Renal cortical epithelial cell (primary cell): ENCODE data around the gene SZT2. TPM values are rescaled to one million over a fixed set of nuclear protein-coding genes. Genes with fewer than 3 reads are reported as not detected.

Source experiments
- DNase-seq: peaks from one replicate; pipeline ENCODE4 v3.0.0-alpha.2; 2011; ENCODE audit warnings: low read depth
- total RNA-seq: library from RNA; depleted of rRNA; stranded (reverse); fragments of >200 nt; gene quantifications from 2 replicates; pipeline ENCODE4 v1.2.3, GENCODE V29; 2014

Gene SZT2
- total RNA-seq, 1 donor from 2014 or later, result 28.5 TPM

GRCh38 chr1:43441894-43442637 is 52.4 kb downstream of the SZT2 start:
- DNase-seq, result no peak

DNA sequence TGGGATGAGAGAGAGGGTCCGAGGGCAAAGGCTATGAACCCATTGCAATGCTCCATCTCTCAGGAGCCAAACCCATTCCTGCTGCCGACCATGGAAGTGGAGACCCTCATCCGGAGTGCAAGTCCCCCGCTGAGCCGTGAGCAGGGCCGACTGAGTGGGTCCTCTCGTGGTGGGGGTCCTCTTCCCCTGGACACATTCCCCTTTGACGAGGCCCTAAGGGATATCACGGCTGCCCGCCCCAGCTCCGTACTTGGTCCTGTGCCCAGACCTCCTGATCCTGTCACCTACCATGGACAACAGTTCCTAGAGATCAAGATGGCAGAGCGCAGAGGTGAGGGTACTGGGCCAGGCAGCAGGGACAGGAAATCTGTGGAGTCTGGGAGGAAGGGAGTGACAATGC is 53.1 kb downstream of the SZT2 start:
- no peak for DNase-seq

DNA sequence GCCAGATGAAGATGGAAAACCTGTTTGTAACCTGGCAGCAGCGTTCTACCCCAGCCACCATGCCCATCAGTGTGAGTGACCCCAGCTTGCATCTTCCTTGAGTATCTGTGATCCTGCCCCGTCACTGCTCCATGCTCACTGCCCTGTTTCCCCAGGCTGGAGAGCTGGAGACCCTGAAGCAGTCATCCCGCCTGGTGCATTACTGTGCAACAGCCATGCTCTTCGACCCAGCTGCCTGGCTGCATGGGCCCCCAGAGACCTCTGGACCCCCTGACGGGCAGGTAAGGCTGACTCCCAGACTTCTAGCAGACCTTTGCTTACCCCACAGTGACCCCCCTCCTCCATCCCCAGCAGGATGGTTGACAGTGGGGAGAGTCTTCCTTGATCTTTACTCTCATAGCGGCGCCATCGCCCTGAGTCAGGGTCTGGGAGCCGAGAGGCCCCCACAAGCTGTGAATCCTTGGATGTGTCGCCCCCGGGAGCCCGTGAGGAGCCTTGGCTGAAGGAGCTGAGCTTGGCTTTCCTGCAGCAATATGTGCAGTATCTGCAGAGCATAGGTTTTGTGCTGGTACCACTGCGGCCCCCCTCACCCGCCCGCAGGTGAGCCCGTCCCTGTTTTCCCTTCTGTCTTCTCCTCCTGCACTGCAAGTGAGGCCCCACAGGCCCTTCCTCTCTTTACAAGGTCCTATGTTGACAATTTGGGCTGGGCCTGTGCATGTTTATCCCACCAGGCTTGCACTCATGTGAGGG is 53.7 kb downstream of the SZT2 start:
- no peak for DNase-seq

DNA sequence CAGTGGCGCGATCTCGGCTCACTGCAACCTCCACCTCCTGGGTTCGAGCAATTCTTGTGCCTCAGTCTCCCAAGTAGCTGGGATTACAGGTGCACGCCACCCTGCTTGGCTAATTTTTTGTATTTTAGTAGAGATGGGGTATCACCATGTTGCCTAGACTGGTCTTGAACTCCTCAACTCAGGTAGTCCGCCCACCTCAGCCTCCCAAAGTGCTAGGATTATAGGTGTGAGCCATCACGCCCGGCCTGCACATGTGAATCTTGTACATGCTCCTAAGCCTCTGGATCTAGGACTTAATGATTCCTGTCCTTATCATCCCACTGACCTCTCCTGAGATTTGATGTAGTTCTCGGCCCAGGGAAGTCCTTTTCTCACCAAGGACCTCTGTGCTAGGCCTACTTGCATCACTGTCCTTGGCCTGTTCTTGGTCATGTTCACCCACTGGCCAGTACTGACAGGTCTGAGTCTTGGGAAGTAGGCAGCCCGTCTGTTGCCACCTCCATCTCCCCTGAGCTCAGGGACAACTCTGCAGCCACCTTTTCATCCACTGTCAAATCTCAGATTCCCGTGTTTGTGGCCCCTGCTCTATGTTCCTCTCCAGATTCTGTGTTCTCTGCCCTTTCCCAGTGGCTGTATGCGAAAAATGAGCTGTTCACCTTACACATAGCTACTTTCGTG is 54.6 kb downstream of the SZT2 start:
- no peak for DNase-seq

GRCh38 chr1:43444836-43445235 is 55.1 kb downstream of the SZT2 start:
- no peak for DNase-seq

DNA sequence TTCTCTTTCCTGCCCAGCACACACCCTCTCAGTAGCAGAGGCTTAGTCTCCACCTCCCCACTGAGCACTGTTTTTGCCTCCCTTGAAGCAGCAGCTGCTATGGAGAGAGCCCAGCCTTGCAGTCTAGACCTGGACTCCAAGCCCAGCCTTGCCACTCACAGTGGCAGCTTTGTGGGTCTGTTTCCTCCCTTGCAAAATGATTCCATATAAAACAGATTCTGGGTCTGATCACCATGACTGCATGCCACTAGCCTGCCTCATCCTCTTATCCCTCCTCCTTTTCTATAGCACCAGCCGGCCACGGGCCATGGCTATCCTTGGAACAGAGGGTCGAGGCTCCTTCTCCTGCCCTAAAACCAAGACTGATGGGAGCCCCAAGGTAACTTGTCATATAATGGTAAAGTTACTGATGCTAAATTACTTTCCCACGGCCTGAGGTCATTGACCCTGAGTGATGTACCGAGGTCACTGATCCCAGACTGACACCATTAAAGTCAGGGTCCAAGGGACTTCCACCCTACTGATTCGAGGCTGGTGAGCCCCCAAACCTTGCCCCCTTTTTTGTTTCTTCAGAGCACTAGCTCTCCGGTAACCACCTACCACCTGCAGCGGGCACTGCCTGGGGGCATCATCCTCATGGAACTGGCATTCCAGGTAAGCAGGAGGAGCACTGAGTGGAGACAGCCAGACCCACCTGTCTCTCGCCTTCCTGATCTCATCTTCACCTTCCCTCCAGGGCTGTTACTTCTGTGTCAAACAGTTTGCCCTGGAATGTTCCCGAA is 56.1 kb downstream of the SZT2 start:
- DNase-seq, result no peak

- DNase-seq, result no peak
These were observed 56.7 kb downstream of the SZT2 start for GRCh38 chr1:43446388-43446740.

- DNase-seq, result no peak
These were observed 57.5 kb downstream of the SZT2 start for GRCh38 chr1:43446881-43447835.

DNA sequence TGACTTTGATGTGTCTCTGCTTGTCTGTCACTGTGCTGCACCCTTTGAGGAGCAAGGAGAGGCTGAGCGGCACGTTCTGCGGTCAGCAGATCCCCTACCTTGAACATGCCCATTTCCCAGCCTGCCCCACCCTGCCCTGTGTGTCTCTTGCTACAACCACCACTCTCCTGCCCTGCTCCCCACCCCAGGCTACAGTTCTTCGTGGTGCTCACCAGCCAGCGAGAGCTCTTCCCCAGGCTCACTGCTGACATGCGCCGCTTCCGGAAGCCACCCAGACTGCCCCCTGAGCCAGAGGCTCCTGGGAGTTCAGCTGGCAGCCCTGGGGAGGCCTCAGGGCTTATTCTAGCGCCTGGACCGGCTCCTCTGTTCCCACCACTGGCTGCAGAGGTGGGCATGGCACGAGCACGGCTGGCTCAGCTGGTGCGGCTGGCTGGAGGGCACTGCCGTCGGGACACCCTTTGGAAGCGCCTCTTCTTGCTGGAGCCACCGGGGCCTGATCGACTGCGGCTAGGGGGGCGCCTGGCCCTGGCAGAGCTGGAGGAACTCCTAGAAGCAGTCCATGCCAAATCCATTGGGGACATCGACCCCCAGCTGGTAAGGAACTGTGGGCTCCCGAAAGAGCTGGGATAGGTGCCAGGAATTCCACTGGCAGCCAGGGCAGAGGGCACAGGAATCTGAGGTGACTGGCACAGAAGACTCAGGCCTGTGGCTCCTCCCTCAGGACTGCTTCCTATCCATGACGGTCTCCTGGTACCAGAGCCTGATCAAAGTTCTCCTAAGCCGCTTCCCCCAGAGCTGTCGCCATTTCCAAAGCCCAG is 58.4 kb downstream of the SZT2 start:
- DNase-seq, result peak; percentile 51

DNA sequence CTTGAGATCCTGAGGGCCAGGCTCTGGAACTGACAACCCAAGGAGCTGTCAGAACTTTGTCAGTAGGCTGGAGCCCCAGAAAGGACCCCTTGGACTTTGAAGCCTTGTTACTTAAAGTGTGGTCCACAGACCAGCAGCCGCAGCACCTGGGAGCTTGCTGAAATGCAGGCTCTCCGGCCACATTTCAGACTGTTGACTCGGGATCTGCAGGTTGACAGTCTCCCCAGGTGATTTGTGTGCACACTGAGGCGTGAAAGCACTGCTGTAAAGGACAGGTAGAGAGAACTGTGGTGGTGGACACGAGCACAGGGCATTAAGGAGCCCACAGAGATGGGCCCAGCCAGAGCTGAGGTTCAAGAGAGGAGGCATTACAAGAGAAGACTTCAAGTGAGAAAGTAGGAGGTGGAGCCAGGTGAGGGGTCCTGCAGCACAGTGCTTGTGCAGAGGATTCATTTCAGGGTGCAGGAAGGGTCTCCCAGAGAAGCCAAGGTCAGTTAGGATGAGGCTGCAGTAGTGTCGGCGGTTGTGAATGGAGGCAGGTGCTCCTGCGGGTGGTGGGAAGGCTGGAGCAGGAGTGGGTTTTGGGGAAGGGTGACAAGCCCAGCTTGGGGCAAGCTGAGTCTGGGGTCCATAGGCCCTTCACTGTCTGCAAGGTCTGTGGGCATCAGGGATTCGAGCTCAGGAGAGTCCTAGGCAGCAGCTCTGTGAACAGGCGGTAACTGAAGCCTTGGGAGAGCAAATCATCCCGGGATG is 59.4 kb downstream of the SZT2 start:
- no peak for DNase-seq

DNA sequence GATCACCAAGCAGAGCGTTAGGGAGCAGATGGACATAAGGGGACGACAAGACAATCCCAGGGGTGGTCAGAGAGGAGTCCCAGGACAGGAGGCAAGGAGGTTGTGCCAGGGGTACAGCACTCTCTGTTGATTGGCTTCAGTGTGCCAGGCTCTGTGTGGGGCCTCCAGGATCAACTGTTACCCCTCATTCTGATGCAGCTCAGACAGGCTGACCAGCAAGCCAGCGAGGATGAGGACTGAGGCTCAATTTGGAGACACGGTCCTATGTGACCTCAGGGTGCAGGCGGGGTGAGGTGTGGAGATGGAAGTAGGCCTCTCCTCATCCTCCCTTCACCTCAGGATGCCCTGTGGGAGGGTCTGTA is 60.0 kb downstream of the SZT2 start:
- no peak for DNase-seq

- DNase-seq, result no peak
These were observed 60.7 kb downstream of the SZT2 start for GRCh38 chr1:43450251-43450941.

DNA sequence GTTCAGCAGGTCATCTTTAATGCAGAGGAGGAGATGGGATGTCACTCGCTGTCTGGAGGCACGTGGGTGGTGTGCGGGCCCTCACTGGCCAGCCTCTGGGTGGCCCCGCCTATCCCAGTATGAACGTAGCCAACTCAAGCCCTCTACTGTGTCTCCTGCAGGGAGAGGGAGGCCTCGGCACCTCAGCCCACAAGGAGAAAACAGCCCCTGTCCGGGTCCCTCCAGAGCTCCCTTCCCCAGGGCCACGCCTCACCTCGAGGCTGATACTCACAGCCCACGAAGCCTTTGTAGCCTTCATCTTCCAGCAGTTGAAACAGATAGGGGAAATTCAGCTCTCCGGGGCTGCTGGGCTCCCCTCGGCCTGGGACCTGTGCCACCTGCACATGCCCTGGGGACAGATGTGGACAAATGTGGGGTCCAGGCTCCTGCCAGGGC is 61.5 kb downstream of the SZT2 start:
- DNase-seq, result no peak

GRCh38 chr1:43451701-43452532 is 62.2 kb downstream of the SZT2 start:
- DNase-seq, result no peak

- DNase-seq, result peak; percentile 37
These were observed 63.2 kb downstream of the SZT2 start for GRCh38 chr1:43452789-43453441.

DNA sequence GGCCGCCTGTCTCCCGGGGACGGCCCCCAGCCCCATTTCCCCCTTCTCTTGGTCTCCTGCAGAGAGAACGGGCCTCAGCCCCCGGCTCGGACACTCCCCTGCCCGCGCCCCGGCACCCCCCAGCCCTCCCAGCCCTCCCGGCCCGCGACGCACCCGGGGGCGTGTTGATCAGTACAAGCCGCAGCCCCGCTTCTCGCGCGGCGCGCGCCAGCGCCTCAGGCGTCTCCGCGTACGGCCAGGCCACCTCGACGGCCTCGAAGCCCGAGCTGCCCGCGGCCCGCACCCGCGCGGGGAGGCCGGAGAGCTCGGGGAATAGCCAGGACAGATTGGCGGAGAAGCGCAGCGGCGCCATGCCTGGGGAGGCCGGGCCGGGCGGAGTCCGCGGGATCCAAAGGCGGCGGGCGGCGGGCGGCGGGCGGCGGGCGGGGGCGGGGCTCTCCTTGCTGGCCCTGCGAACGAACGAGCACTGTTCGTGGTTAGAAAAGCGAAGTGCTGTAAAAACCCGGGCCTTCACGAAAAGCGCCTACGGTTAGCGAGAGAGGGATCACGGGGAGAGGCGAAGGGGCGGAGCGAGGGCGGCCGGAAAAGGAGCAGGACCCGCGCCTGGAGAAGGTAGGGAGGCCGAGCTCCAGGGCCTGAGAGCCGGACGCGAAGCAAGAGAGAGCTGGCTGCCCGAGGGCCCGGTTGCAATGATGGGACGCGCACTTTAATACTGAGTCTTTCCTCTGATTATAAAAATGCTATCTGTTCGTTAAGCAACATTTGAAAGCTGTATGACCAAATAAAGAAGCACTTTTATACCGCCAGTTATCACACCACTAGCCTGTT is 64.0 kb downstream of the SZT2 start, which contains the start of gene HYI:
HYI (minus strand) TSS at position 490 of the 828 bp plus-strand sequence; CDS start at position 352, 138 bp downstream.
- DNase-seq, result peak; percentile 79
